Right renal pelvis (tissue), 4 donors: ENCODE measurements around the gene NHS. TPM values are rescaled to one million over a fixed set of nuclear protein-coding genes. Genes with fewer than 3 reads are reported as not detected.

ENCODE experiments used
- DNase-seq, 4 donors: peaks; one replicate each; pipeline ENCODE4 v3.0.0-alpha.2; 2013; ENCODE audit warnings: low read depth in 4 of 4, low spot score in 3 of 4, missing footprints in 1 of 4
- polyA plus RNA-seq, 4 donors: library from polyadenylated mRNA; unstranded; fragments of 120-200 nt; gene quantifications; one replicate each; pipeline ENCODE4 v1.2.1, GENCODE V29; 2013; ENCODE audit not compliant: insufficient read length in 4 of 4

NHS gene
- polyA plus RNA-seq, 4 donors, result 17.9 to 19.7 (median 19.1) TPM

- no peak for DNase-seq
These were observed 29.0 kb downstream of the NHS start for GRCh38 chrX:17403972-17404371.

GRCh38 chrX:17405225-17405969 is 30.4 kb downstream of the NHS start:
- no peak for DNase-seq

- no peak for DNase-seq
These were observed 34.7 kb downstream of the NHS start for GRCh38 chrX:17409566-17410290.

- DNase-seq, result no peak
These were observed 35.7 kb downstream of the NHS start for GRCh38 chrX:17410651-17411050.

GRCh38 chrX:17411205-17411604 is 36.2 kb downstream of the NHS start:
- DNase-seq, result no peak

GRCh38 chrX:17412692-17413091 is 37.7 kb downstream of the NHS start:
- DNase-seq, result no peak

- DNase-seq, result no peak
These were observed 38.2 kb downstream of the NHS start for GRCh38 chrX:17413228-17413627.

GRCh38 chrX:17414027-17414658 is 39.1 kb downstream of the NHS start:
- no peak for DNase-seq

GRCh38 chrX:17414839-17415238 is 39.8 kb downstream of the NHS start:
- DNase-seq, result no peak

GRCh38 chrX:17415242-17415810 is 40.3 kb downstream of the NHS start:
- DNase-seq, result no peak

GRCh38 chrX:17417372-17417771 is 42.4 kb downstream of the NHS start:
- no peak for DNase-seq

- no peak for DNase-seq
These were observed 50.1 kb downstream of the NHS start for GRCh38 chrX:17425136-17425535.

GRCh38 chrX:17425551-17425950 is 50.6 kb downstream of the NHS start:
- no peak for DNase-seq

GRCh38 chrX:17431171-17431570 is 56.2 kb downstream of the NHS start:
- no peak for DNase-seq

GRCh38 chrX:17432158-17432557 is 57.2 kb downstream of the NHS start:
- no peak for DNase-seq

GRCh38 chrX:17433965-17434364 is 59.0 kb downstream of the NHS start:
- no peak for DNase-seq

GRCh38 chrX:17435476-17435875 is 60.5 kb downstream of the NHS start:
- DNase-seq, result no peak

- DNase-seq, result no peak
These were observed 63.2 kb downstream of the NHS start for GRCh38 chrX:17438221-17438620.

- no peak for DNase-seq
These were observed 65.3 kb downstream of the NHS start for GRCh38 chrX:17440258-17440657.

GRCh38 chrX:17440836-17441235 is 65.8 kb downstream of the NHS start:
- DNase-seq, result no peak

- DNase-seq, result no peak
These were observed 67.0 kb downstream of the NHS start for GRCh38 chrX:17441965-17442364.
